HepG2 (cell line): ENCODE measurements around the gene IL17RC. TPM values are rescaled to one million over a fixed set of nuclear protein-coding genes. Genes with fewer than 3 reads are reported as not detected.
A peak's percentile ranks its signal among the peaks of the same experiment; 100 is the strongest.

Experiments used
- ETV5 ChIP-seq: IDR thresholded peaks from 2 replicates; pipeline ENCODE4 v1.6.1; 2018; ENCODE audit warnings: missing biosample characterization, missing genetic modification reagents, inconsistent platforms, borderline replicate concordance
- FOXK2 ChIP-seq: fragments of 450-650 bp; IDR thresholded peaks from 2 replicates; pipeline ENCODE4 v1.6.1; 2016
- MYC ChIP-seq: sonication (generic); formaldehyde crosslinking; IDR thresholded peaks from 2 replicates; pipeline ENCODE4 v1.9.0; 2021; ENCODE audit warnings: missing genetic modification reagents, borderline replicate concordance
- PCBP2 ChIP-seq: fragments of 200-400 bp; formaldehyde crosslinking; optimal IDR thresholded peaks from 2 replicates; pipeline ENCODE3; 2018; ENCODE audit warnings: low read length, low read depth; ENCODE audit not compliant: poor library complexity, severe bottlenecking
- SP2 ChIP-seq: sonication (generic); formaldehyde crosslinking; IDR thresholded peaks from 2 replicates; pipeline ENCODE4 v1.5.1; 2020; ENCODE audit warnings: mild to moderate bottlenecking, missing genetic modification reagents
- SP5 ChIP-seq: IDR thresholded peaks from 2 replicates; pipeline ENCODE4 v1.6.1; 2016; ENCODE audit warnings: low read depth, borderline replicate concordance
- TGIF2 ChIP-seq: IDR thresholded peaks from 2 replicates; pipeline ENCODE4 v1.6.1; 2016; ENCODE audit warnings: control low read depth, missing compliant biosample characterization
- ZBTB20 ChIP-seq: sonication (generic); formaldehyde crosslinking; IDR thresholded peaks from 2 replicates; pipeline ENCODE4 v1.8.1; 2023; ENCODE audit warnings: missing genetic modification reagents, low read depth, mild to moderate bottlenecking, borderline replicate concordance
- ZBTB8A ChIP-seq: sonication (generic); formaldehyde crosslinking; IDR thresholded peaks from 2 replicates; pipeline ENCODE4 v1.4.0; 2020; ENCODE audit warnings: mild to moderate bottlenecking, low read depth, missing genetic modification reagents, borderline replicate concordance
- ZEB1 ChIP-seq: IDR thresholded peaks from 2 replicates; pipeline ENCODE4 v1.6.1; 2012; ENCODE audit warnings: mild to moderate bottlenecking, low read depth, inconsistent platforms; ENCODE audit not compliant: insufficient replicate concordance
- ZNF160 ChIP-seq: sonication (generic); formaldehyde crosslinking; IDR thresholded peaks from 2 replicates; pipeline ENCODE4 v1.8.0; 2022; ENCODE audit warnings: mild to moderate bottlenecking, inconsistent platforms, missing genetic modification reagents
- ZNF225 ChIP-seq: sonication (generic); formaldehyde crosslinking; IDR thresholded peaks from 2 replicates; pipeline ENCODE4 v1.4.0; 2020; ENCODE audit warnings: mild to moderate bottlenecking, missing genetic modification reagents
- ZNF331 ChIP-seq: sonication (generic); formaldehyde crosslinking; IDR thresholded peaks from 2 replicates; pipeline ENCODE4 v1.4.0; 2020; ENCODE audit warnings: missing genetic modification reagents
- ZNF382 ChIP-seq: sonication (generic); formaldehyde crosslinking; IDR thresholded peaks from 2 replicates; pipeline ENCODE4 v1.5.0; 2020; ENCODE audit warnings: missing genetic modification reagents, mild to moderate bottlenecking, borderline replicate concordance
- ZNF556 ChIP-seq: sonication (generic); formaldehyde crosslinking; IDR thresholded peaks from 2 replicates; pipeline ENCODE4 v1.4.0; 2020; ENCODE audit warnings: mild to moderate bottlenecking, missing genetic modification reagents, borderline replicate concordance
- ZNF747 ChIP-seq: sonication (generic); formaldehyde crosslinking; IDR thresholded peaks from 2 replicates; pipeline ENCODE4 v1.8.1; 2023; ENCODE audit warnings: missing genetic modification reagents, mild to moderate bottlenecking, borderline replicate concordance
- polyA plus RNA-seq, 8 experiments: library from polyadenylated mRNA; depleted of rRNA in 3 of 8; stranded (reverse) in 7 of 8; unstranded in 1 of 8; fragments of >200 nt; fragmentation: Illumina TruSeq in 4 of 8; extraction: Trizol in 4 of 8; gene quantifications; 2 replicates each; pipeline versions ENCODE4 v1.2.1 to v1.2.3, GENCODE V29; 2011 to 2016; ENCODE audit warnings: low read depth in 4 of 8, missing spikeins in 1 of 8, mixed read lengths in 1 of 8; ENCODE audit not compliant: insufficient read depth in 1 of 8
- total RNA-seq, 5 experiments: library from RNA; depleted of rRNA; stranded (reverse); fragments of >200 nt; fragmentation: Illumina TruSeq; extraction: Trizol; gene quantifications; 2 replicates each; pipeline ENCODE4 v1.2.3, GENCODE V29; 2016; ENCODE audit warnings: low read depth in 1 of 5
- TF ChIP-seq, protein P1 (sequence below): sonication (generic); formaldehyde crosslinking; IDR thresholded peaks from 2 replicates; pipeline ENCODE4 v1.5.1; 2020; ENCODE audit warnings: mild to moderate bottlenecking, missing genetic modification reagents, borderline replicate concordance
- TF ChIP-seq, protein P2 (sequence below): sonication (generic); formaldehyde crosslinking; IDR thresholded peaks from 2 replicates; pipeline ENCODE4; 2020; ENCODE audit warnings: missing genetic modification reagents, mild to moderate bottlenecking, borderline replicate concordance
- TF ChIP-seq, protein P3 (sequence below): IDR thresholded peaks from 2 replicates; pipeline ENCODE4 v1.6.1; 2016; ENCODE audit warnings: mild to moderate bottlenecking

The IL17RC gene
- total and polyA plus RNA-seq, 2 of the 13 experiments (the other 11 are each of a cell fraction or from before 2014, with no cell fraction given) = 20.7 to 24.0 TPM

DNA sequence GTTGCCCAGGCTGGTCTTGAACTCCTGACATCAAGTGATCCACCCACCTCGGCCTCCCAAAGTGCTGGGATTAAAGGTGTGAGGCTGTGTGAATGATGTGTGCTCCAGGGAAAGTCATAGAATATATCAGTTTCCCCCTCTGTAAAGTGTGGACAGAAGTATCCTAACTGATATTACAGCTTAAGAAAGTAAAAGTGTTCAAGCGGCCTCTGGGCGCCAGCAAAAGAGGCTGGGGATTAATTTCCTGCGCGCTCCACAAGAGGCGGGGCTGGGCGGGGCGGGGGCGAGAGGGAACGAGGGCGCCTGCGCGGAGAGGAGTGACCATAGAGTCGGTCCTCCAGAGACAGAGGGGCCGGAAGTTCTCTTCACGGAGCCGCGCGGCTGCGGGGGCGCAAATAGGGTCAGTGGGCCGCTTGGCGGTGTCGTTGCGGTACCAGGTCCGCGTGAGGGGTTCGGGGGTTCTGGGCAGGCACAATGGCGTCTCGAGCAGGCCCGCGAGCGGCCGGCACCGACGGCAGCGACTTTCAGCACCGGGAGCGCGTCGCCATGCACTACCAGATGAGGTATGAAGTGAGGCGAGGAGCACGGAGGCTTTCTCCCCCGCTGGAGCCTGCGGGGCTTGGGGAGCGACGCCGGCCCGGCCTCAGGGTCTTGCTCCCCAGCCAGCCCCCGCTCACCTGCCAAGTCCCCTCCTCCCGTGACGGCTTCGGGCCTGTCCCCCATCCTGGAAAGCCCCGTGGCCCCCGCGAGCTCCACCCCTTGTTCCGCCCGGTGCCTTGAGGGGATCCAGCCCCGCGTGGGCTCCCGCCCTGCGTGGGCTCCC is 26.4 kb upstream of the IL17RC start, which contains the start of gene JAGN1 (continued):
- TF ChIP-seq ZNF331 (CRISPR knock-in tag) (peak; percentile 66; the same call in 1 of the 2 replicates), TGIF2 (no peak), SP2 (peak; percentile 55), PCBP2 (no peak), MYC (peak; percentile 92), ZNF556 (CRISPR knock-in tag) (peak; percentile 73; the same call in 1 of the 2 replicates), ZBTB20 (CRISPR knock-in tag) (peak; percentile 93; the same call in 1 of the 2 replicates), ZNF382 (CRISPR knock-in tag) (no peak), ZNF225 (no peak), ZEB1 (no peak), ZBTB8A (no peak), SP5 (CRISPR knock-in tag) (peak; percentile 15; the same call in 1 of the 2 replicates), ZNF747 (CRISPR knock-in tag) (peak; percentile 69), ETV5 (CRISPR knock-in tag) (peak; percentile 97), FOXK2 (no peak), ZNF160 (CRISPR knock-in tag) (peak; percentile 78; the same call in 1 of the 2 replicates)
- TF ChIP-seq, protein P1, sequence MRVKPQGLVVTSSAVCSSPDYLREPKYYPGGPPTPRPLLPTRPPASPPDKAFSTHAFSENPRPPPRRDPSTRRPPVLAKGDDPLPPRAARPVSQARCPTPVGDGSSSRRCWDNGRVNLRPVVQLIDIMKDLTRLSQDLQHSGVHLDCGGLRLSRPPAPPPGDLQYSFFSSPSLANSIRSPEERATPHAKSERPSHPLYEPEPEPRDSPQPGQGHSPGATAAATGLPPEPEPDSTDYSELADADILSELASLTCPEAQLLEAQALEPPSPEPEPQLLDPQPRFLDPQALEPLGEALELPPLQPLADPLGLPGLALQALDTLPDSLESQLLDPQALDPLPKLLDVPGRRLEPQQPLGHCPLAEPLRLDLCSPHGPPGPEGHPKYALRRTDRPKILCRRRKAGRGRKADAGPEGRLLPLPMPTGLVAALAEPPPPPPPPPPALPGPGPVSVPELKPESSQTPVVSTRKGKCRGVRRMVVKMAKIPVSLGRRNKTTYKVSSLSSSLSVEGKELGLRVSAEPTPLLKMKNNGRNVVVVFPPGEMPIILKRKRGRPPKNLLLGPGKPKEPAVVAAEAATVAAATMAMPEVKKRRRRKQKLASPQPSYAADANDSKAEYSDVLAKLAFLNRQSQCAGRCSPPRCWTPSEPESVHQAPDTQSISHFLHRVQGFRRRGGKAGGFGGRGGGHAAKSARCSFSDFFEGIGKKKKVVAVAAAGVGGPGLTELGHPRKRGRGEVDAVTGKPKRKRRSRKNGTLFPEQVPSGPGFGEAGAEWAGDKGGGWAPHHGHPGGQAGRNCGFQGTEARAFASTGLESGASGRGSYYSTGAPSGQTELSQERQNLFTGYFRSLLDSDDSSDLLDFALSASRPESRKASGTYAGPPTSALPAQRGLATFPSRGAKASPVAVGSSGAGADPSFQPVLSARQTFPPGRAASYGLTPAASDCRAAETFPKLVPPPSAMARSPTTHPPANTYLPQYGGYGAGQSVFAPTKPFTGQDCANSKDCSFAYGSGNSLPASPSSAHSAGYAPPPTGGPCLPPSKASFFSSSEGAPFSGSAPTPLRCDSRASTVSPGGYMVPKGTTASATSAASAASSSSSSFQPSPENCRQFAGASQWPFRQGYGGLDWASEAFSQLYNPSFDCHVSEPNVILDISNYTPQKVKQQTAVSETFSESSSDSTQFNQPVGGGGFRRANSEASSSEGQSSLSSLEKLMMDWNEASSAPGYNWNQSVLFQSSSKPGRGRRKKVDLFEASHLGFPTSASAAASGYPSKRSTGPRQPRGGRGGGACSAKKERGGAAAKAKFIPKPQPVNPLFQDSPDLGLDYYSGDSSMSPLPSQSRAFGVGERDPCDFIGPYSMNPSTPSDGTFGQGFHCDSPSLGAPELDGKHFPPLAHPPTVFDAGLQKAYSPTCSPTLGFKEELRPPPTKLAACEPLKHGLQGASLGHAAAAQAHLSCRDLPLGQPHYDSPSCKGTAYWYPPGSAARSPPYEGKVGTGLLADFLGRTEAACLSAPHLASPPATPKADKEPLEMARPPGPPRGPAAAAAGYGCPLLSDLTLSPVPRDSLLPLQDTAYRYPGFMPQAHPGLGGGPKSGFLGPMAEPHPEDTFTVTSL (CRISPR knock-in tag) = 0 out of 2 replicates have a peak, but pooled peaks have one; percentile 51
- TF ChIP-seq, protein P2, sequence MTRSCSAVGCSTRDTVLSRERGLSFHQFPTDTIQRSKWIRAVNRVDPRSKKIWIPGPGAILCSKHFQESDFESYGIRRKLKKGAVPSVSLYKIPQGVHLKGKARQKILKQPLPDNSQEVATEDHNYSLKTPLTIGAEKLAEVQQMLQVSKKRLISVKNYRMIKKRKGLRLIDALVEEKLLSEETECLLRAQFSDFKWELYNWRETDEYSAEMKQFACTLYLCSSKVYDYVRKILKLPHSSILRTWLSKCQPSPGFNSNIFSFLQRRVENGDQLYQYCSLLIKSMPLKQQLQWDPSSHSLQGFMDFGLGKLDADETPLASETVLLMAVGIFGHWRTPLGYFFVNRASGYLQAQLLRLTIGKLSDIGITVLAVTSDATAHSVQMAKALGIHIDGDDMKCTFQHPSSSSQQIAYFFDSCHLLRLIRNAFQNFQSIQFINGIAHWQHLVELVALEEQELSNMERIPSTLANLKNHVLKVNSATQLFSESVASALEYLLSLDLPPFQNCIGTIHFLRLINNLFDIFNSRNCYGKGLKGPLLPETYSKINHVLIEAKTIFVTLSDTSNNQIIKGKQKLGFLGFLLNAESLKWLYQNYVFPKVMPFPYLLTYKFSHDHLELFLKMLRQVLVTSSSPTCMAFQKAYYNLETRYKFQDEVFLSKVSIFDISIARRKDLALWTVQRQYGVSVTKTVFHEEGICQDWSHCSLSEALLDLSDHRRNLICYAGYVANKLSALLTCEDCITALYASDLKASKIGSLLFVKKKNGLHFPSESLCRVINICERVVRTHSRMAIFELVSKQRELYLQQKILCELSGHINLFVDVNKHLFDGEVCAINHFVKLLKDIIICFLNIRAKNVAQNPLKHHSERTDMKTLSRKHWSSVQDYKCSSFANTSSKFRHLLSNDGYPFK (CRISPR knock-in tag) = peak; percentile 75; the same call in 1 of the 2 replicates
- TF ChIP-seq, protein P3, sequence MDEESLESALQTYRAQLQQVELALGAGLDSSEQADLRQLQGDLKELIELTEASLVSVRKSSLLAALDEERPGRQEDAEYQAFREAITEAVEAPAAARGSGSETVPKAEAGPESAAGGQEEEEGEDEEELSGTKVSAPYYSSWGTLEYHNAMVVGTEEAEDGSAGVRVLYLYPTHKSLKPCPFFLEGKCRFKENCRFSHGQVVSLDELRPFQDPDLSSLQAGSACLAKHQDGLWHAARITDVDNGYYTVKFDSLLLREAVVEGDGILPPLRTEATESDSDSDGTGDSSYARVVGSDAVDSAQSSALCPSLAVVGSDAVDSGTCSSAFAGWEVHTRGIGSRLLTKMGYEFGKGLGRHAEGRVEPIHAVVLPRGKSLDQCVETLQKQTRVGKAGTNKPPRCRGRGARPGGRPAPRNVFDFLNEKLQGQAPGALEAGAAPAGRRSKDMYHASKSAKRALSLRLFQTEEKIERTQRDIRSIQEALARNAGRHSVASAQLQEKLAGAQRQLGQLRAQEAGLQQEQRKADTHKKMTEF (CRISPR knock-in tag) = peak; percentile 94
